ENCODE data around the gene DLK1. TPM values are rescaled to one million over a fixed set of nuclear protein-coding genes. Genes with fewer than 3 reads are reported as not detected.

The DLK1 gene
- total RNA-seq (2022; extraction: Qiagen RNA extraction; ENCODE audit: low read depth): 0.19 to 0.50 TPM (median 0.27 TPM) in 5 replicates

GRCh38 chr14:100726550-100727085 lies at the start of gene DLK1:
Gene DLK1, plus strand, starts transcription at chr14:100726892. Its CDS starts 177 bp downstream, at chr14:100727069.

Other genes with a start within 250 kb of the DLK1 start
- 5.4 to 8.0 TPM (median 7.1 TPM) in 5 replicates for gene BEGAIN, start 139.5 kb upstream of the DLK1 start, total RNA-seq (2022; extraction: Qiagen RNA extraction; ENCODE audit: low read depth)
- 40.3 to 62.0 TPM (median 50.5 TPM) in 5 replicates for gene MEG3, start 99.2 kb downstream of the DLK1 start, total RNA-seq (2022; extraction: Qiagen RNA extraction; ENCODE audit: low read depth)
- gene RTL1, start 176.8 kb downstream of the DLK1 start, total RNA-seq (2022; extraction: Qiagen RNA extraction; ENCODE audit: low read depth): 0.19 to 0.30 TPM (median 0.24 TPM) in 5 replicates

All from A549 treated with GW870086 at 1 μM for 4 hours (cell line).